HG02884 (cell line): ENCODE data around the gene RAB11B.
"Not testable (repeated sequence)": the region's sequence is repeated elsewhere in the genome, so short reads cannot be mapped to it uniquely, and the experiment has no call there.

Experiments used
- ATAC-seq: cut with Tn5 transposase; IDR thresholded peaks from one replicate; pipeline ENCODE4 v1.9.1; 2021; ENCODE audit warnings: mild to moderate bottlenecking, moderate library complexity; ENCODE audit not compliant: unreplicated experiment

RAB11B gene

DNA sequence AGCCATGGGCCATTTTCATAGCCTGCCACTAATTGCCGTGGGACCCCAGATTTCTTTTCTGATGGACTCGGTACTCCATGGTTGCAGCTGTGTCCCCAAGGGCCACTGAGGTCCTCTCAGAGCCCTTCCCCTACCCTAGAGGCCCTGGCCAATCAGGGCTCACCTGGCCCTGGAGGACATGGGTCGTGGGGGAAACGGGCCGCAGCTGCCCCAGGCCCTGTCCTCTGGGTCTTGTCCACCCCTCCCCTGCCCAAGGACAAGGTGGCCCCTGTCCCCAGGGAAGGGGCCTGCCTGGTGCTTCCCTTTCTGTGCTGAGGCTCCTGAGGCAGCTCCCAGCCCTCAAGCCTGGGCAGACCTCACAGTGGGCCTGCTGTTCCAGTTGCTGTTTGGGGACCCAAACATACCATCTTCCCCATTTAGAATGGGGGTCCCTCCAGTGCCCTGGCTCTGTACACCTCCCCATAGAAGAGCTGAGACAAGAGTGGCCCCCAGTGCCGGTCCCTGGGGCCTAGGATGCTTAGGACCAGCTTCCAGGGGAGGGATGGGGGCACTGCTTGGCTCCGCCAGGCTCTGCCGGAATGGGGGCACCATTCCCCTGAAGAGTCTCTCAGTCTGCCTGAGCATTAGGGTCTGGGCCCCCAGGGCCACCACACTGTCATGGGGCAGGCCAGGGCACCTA is 3.2 kb downstream of the RAB11B start:
- no peak for ATAC-seq

DNA sequence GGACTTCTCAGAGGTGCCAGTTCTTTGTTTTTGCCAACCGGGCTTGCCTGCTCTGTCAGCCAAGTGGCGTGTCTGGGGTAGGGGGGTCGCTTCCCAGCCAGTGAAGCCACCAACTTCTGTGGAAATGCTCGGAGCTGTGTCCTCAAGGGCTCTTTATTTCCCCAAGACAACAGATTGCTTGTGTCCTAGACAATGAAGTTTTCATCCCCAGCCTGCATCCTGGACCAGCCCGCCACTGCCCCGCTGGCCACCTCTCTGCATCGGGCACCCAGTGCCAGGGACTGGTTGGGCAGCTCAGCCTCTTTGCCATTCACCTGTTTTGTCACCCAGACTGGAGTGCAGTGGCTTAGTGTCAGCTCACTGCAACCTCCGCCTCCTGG is 3.7 kb downstream of the RAB11B start:
- no peak for ATAC-seq

- no peak for ATAC-seq
Measured at GRCh38 chr19:8395621-8396082, 5.5 kb downstream of the RAB11B start.

DNA sequence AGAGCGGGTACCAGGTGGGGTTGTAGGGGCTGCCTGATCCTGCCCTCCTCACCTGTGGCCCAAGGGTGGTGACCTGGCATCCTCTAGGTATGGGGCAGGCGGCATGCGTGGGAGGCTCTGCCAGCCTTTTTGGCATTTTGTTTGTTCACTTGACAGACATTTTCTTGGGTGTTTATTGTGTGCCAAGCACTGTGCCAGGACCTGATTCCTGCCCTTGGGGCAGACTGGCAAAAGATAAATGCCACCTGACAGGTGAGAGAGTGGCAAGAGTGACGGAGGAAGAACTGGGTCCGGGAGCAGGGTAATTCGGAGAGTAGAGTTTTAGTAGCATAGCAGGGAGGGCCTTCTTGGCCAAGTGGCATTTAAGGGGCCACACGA is 6.0 kb downstream of the RAB11B start:
- no peak for ATAC-seq

GRCh38 chr19:8396563-8397203 is 6.5 kb downstream of the RAB11B start:
- ATAC-seq, result no peak

GRCh38 chr19:8397271-8397670 is 7.1 kb downstream of the RAB11B start:
- no peak for ATAC-seq

- ATAC-seq, result no peak
Measured at GRCh38 chr19:8397746-8398310, 7.7 kb downstream of the RAB11B start.

GRCh38 chr19:8398311-8398771 is 8.2 kb downstream of the RAB11B start:
- no peak for ATAC-seq

GRCh38 chr19:8399681-8400188 is 9.6 kb downstream of the RAB11B start:
- no peak for ATAC-seq

- no peak for ATAC-seq
Measured at GRCh38 chr19:8401981-8402411, 11.8 kb downstream of the RAB11B start.

GRCh38 chr19:8403098-8403819 is 13.1 kb downstream of the RAB11B start:
- no peak for ATAC-seq

DNA sequence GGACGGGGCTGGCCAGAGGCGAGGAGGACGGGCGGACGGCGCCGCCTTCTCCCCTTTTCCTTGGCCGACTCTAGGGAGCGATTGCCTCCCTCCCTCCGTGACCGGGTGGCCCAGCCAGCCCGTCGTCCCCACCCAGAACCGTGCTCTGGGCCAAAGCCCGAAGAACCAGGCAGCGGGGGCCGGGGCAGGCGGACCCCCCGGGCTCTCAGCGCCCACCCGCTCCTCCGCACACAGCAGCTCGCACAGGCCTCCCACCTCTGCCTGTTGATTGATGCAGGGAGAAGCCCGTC is 13.6 kb downstream of the RAB11B start:
- no peak for ATAC-seq

GRCh38 chr19:8404391-8405151 is 14.4 kb downstream of the RAB11B start:
- ATAC-seq, result no peak

DNA sequence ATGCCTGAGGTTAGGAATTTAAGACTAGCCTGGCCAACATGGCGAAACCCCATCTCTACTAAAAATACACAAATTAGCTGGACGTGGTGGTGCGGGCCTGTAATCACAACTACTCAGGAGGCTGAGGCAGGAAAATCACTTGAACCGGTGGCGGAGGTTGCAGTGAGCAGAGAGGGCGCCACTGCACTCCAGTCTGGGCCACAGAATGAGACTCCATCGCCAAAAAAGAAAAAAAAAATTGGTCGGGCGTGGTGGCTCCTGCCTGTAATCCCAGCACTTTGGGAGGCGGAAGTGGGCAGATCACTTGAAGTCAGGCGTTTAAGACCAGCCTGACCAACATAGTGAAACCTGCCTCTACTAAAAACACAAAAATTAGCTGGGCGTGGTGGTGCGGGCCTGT is 20.6 kb downstream of the RAB11B start:
- ATAC-seq, result not testable (repeated sequence)

DNA sequence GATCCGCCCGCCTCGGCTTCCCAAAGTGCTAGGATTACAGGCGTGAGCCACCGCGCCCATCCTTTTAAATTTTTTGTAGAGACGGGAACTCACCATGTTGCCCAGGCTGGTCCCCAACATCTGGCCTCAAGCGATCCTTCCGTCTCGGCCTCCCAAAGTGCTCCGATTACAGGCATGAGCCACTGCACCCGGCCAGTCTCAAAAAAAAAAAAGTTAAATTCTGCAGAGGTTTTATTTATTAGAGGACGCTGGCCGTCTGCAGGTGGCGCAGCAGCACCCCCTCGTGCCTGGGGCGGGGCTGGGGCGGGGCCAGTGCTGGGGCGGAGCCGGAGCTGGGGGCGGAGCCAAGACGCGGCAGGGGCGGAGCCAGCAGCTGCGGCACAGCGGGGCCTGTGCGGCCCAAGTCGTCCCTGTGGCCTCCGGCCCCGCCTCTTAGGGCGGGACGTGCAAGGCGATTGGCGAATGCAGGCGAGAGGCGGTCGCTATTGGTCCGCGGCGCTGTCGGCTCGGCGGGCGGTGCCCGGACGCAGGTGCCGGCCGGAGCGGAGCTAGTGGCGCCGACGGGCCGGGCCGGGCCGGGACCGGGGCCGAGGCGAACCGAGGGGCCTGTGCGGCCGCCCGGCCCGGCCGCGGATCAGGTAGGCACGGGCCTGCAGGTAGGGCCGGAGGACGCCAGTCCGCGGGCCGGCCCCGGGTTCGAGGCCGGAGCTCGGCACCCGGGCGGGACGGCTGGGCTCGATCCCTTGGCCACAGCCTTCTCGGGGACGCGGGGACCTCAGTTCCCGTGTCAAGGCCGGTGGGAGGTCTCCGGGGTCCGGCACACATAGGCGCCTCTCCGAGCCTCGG is 22.8 kb downstream of the RAB11B start, which contains the start of gene MARCHF2:
MARCHF2 (plus strand) TSS at position 523 of the 846 bp plus-strand sequence. CDS start 8,536 bp downstream, outside the sequence.
- ATAC-seq, result peak; percentile 96

DNA sequence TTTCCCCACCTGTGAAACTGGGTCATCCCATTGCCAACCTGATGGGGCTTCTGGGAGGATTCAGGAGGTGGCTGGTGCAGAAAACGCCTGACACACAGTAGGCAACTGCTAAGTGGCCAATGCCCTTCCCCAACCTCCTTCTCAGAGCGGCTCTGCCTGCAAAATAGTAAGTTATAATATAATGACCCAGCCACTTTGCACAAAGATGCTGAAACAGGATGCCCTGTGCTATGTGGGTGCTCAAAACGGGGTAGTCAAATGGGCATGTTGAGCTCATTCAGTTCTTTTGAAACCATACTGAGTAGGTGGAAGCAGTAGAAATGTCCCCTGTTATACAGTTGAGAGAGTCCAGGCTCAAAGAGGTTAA is 23.5 kb downstream of the RAB11B start:
- no peak for ATAC-seq

GRCh38 chr19:8416796-8417195 is 26.6 kb downstream of the RAB11B start:
- no peak for ATAC-seq

DNA sequence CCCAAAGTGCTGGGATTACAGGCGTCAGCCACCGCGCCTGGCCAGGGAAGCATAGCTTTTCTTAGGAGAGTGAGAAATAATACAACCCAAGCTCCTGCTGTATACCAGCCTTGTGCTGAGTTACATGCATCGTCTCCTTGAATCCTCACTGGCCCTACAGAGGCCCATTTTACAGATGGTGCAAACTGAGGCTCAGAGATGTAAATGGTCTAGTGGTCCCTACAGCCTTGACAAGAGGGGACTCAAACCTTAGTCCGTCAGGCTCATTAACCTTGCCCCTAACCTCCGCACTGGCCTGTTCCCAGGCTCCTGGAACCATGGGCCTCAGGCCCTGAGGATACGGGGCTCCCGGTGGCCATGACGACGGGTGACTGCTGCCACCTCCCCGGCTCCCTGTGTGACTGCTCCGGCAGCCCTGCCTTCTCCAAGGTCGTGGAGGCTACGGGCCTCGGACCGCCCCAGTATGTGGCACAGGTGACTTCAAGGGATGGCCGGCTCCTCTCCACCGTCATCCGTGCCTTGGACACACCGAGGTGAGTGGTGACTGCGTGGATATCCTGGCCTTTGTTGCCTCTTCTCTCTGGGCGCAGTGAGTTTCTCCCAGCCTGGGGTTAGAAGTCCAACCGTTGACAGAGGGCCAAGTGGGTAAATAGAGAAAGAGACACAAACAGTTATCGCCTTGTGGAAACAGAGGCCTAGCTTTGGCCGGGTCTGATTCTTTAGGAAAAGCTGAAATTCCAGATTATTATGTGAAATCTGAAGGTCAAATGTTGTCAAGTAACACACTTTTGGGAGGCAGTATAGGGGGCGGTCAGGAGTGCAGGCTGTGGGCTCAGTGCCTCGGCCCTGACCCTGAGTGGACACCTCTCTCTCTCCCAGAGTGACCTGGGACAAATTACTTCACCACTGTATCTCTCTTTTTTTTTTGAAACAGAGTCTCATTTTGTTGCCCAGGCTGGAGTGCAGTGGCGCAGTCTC is 31.6 kb downstream of the RAB11B start:
- ATAC-seq, result no peak

GRCh38 chr19:8423817-8424223 is 33.7 kb downstream of the RAB11B start:
- ATAC-seq, result no peak
